IMR-90 (cell line): ENCODE measurements around the gene ZNF277. TPM values are rescaled to one million over a fixed set of nuclear protein-coding genes. Genes with fewer than 3 reads are reported as not detected.
A peak's percentile ranks its signal among the peaks of the same experiment; 100 is the strongest.

Experiments used
- ATAC-seq: fragments of 200-7000 bp; cut with Tn5 transposase; 2 replicates; pipeline ENCODE4 v1.9.1; 2020; ENCODE audit warnings: low read depth, mild to moderate bottlenecking, moderate library complexity
- BruUV-seq: library from RNA; stranded (reverse); fragments of 400-500 nt; replicated peaks from 2 replicates; lab custom pipeline; 2021; lab: Mats Ljungman, UMichigan
- CTCF ChIA-PET: fragments of 300-600 bp; formaldehyde crosslinking; extraction: SDS; loops from one replicate; lab custom pipeline; 2021; ENCODE audit warnings: antibody characterized with exemption; lab: Yijun Ruan, JAX
- POLR2A ChIA-PET: fragments of 300-600 bp; sonication (Branson Sonifier 250); formaldehyde crosslinking; loops from one replicate; lab custom pipeline; 2022; ENCODE audit warnings: antibody characterized with exemption; ENCODE audit not compliant: unreplicated experiment; lab: Charles Lee
- DNase-seq: peaks from one replicate; pipeline ENCODE4 v3.0.0; 2013
- H2AFZ ChIP-seq: replicated peaks from 2 replicates; pipeline ENCODE3; 2013; ENCODE audit warnings: low read length, mild to moderate bottlenecking; ENCODE audit not compliant: poor library complexity
- H2AK5ac ChIP-seq: 2 replicates; pipeline ENCODE4 v1.6.1; 2013; ENCODE audit warnings: low read depth, low read length, inconsistent platforms
- H2AK9ac ChIP-seq: replicated peaks from 2 replicates; pipeline ENCODE3; 2013; ENCODE audit warnings: mild to moderate bottlenecking, low read depth, low read length, moderate library complexity; ENCODE audit not compliant: poor library complexity
- H2BK120ac ChIP-seq: 2 replicates; pipeline ENCODE4 v1.6.1; 2013; ENCODE audit warnings: low read depth, low read length, inconsistent platforms
- H2BK15ac ChIP-seq: 3 replicates; pipeline ENCODE4 v1.6.1; 2013; ENCODE audit warnings: low read depth, low read length, inconsistent platforms
- H2BK20ac ChIP-seq: 2 replicates; pipeline ENCODE4 v1.6.1; 2013; ENCODE audit warnings: low read depth, mild to moderate bottlenecking, inconsistent platforms, low read length, moderate library complexity
- H2BK5ac ChIP-seq: 2 replicates; pipeline ENCODE4 v1.6.1; 2013; ENCODE audit warnings: mild to moderate bottlenecking, low read depth, low read length, inconsistent platforms; ENCODE audit not compliant: poor library complexity, severe bottlenecking
- H3K14ac ChIP-seq: replicated peaks from 2 replicates; pipeline ENCODE4 v1.6.1; 2013; ENCODE audit warnings: low read depth, low read length, inconsistent platforms
- H3K18ac ChIP-seq: 2 replicates; pipeline ENCODE4 v1.6.1; 2013; ENCODE audit warnings: low read depth, low read length, control low read depth
- H3K23ac ChIP-seq: 2 replicates; pipeline ENCODE4 v1.6.1; 2013; ENCODE audit warnings: low read depth, low read length, inconsistent platforms
- H3K27ac ChIP-seq: 2 replicates; pipeline ENCODE4 v1.5.1; 2013; ENCODE audit warnings: mild to moderate bottlenecking, control low read depth, low read length; ENCODE audit not compliant: insufficient read depth
- H3K27me3 ChIP-seq: 2 replicates; pipeline ENCODE4 v1.6.1; 2013; ENCODE audit warnings: low read length; ENCODE audit not compliant: control insufficient read depth, insufficient read depth
- H3K36me3 ChIP-seq: 2 replicates; pipeline ENCODE4 v1.6.1; 2013; ENCODE audit warnings: low read length, mixed read lengths; ENCODE audit not compliant: control insufficient read depth, insufficient read depth
- H3K4ac ChIP-seq: 2 replicates; pipeline ENCODE4 v1.6.1; 2013; ENCODE audit warnings: low read depth, low read length, inconsistent platforms
- H3K4me1 ChIP-seq: 2 replicates; pipeline ENCODE4 v1.6.1; 2013; ENCODE audit warnings: low read length, mixed read lengths; ENCODE audit not compliant: control insufficient read depth, insufficient read depth
- H3K4me2 ChIP-seq: 2 replicates; pipeline ENCODE4 v1.6.1; 2013; ENCODE audit warnings: low read depth, mild to moderate bottlenecking, control low read depth, low read length, moderate library complexity
- H3K4me3 ChIP-seq: 2 replicates; pipeline ENCODE4 v1.5.1; 2013; ENCODE audit warnings: low read depth, mild to moderate bottlenecking, control low read depth, low read length, moderate library complexity; ENCODE audit not compliant: insufficient read depth
- H3K56ac ChIP-seq: 2 replicates; pipeline ENCODE4 v1.6.1; 2013; ENCODE audit warnings: low read length, inconsistent platforms; ENCODE audit not compliant: insufficient read depth; ENCODE audit errors: extremely low read depth
- H3K79me1 ChIP-seq, 2 experiments: 2 replicates each; pipeline ENCODE4 v1.6.1; 2013; ENCODE audit warnings: low read length in 2 of 2, inconsistent platforms in 1 of 2, low read depth in 1 of 2
- H3K9ac ChIP-seq: 2 replicates; pipeline ENCODE4 v1.6.1; 2013; ENCODE audit warnings: low read depth, low read length, control low read depth
- H3K9me1 ChIP-seq: 2 replicates; pipeline ENCODE4 v1.6.1; 2013; ENCODE audit warnings: low read length, inconsistent platforms; ENCODE audit not compliant: insufficient read depth
- H3K9me3 ChIP-seq: 2 replicates; pipeline ENCODE4 v1.6.1; 2013; ENCODE audit warnings: low read length; ENCODE audit not compliant: control insufficient read depth, insufficient read depth
- H4K20me1 ChIP-seq: 2 replicates; pipeline ENCODE4 v1.6.1; 2013; ENCODE audit warnings: low read length, inconsistent platforms; ENCODE audit not compliant: insufficient read depth
- H4K5ac ChIP-seq: 2 replicates; pipeline ENCODE4 v1.6.1; 2013; ENCODE audit warnings: mild to moderate bottlenecking, low read depth, low read length, control low read depth
- H4K8ac ChIP-seq, 2 experiments: 2 replicates each; pipeline ENCODE4 v1.6.1; 2013; ENCODE audit warnings: low read depth in 2 of 2, low read length in 2 of 2, control low read depth in 1 of 2, inconsistent platforms in 1 of 2
- H4K91ac ChIP-seq: 2 replicates; pipeline ENCODE4 v1.6.1; 2013; ENCODE audit warnings: low read depth, low read length, inconsistent platforms; ENCODE audit not compliant: insufficient read depth
- CEBPB ChIP-seq: IDR thresholded peaks from 2 replicates; pipeline ENCODE4 v1.6.1; 2012; ENCODE audit warnings: low read depth, low read length, improper control_type of control experiment
- FOS ChIP-seq: fragments of 150-350 bp; IDR thresholded peaks from 2 replicates; pipeline ENCODE4 v1.6.1; 2016; ENCODE audit warnings: low read depth, low read length
- NFE2L2 ChIP-seq: fragments of 150-350 bp; IDR thresholded peaks from 2 replicates; pipeline ENCODE4 v1.6.1; 2016; ENCODE audit warnings: low read depth, mild to moderate bottlenecking, low read length
- RCOR1 ChIP-seq: IDR thresholded peaks from 2 replicates; pipeline ENCODE4 v1.6.1; 2012; ENCODE audit warnings: mild to moderate bottlenecking, low read length, improper control_type of control experiment; ENCODE audit not compliant: insufficient replicate concordance
- WGBS, 2 experiments: methylation state at CpG; one replicate each; pipeline versions ENCODE4 v1.1.5 to v1.1.7; 2013; ENCODE audit warnings: missing lambda C conversion rate in 2 of 2; ENCODE audit not compliant: insufficient read length in 1 of 2; ENCODE audit errors: extremely low coverage in 2 of 2; 5-methylcytosine and 5-hydroxymethylcytosine counted together
- dilution Hi-C: fragments of 300-500 bp; cut with HindIII; formaldehyde crosslinking; loops from one replicate; pipeline ENCODE4 v1.14.3; 2018; ENCODE audit warnings: low sequenced_read_pairs; ENCODE audit not compliant: unreplicated experiment
- in situ Hi-C: fragments of 300-500 bp; cut with MboI; formaldehyde crosslinking; loops from 3 replicates; pipeline ENCODE4 v1.14.3; 2019; ENCODE audit warnings: low sequenced_read_pairs, inconsistent platforms, mixed read lengths
- intact Hi-C: fragments of 100-400 bp; cut with micrococcal nuclease; formaldehyde crosslinking; loops from 2 replicates; pipeline ENCODE4 v1.10.0; 2022
- polyA plus RNA-seq, 3 experiments: library from polyadenylated mRNA; depleted of rRNA; stranded (reverse); fragments of >200 nt; gene quantifications; 2 replicates each; pipeline ENCODE4 v1.2.3, GENCODE V29; 2012; ENCODE audit warnings: low replicate concordance in 1 of 3
- total RNA-seq: library from RNA; depleted of rRNA; stranded (reverse); fragments of >200 nt; gene quantifications from 2 replicates; pipeline ENCODE4 v1.2.3, GENCODE V29; 2012

The ZNF277 gene
- total and polyA plus RNA-seq, 2 of the 4 experiments (the other 2 are of a cell fraction): 7.3 to 21.3 TPM

GRCh38 chr7:112160130-112160770, 46.2 kb upstream of the ZNF277 start:
- in situ Hi-C loops: no loop called here
- Histone ChIP-seq H2AFZ (no peak overlapping the region), H2BK120ac (no peak overlapping the region), H3K4ac (no peak overlapping the region), H3K4me1 (peaks cover 6% of the 10 kb centered on the region), H3K9me3 (no peaks in the 10 kb centered on the region), H3K14ac (no peak overlapping the region), H2AK5ac (no peak overlapping the region), H2BK5ac (no peak overlapping the region), H4K20me1 (no peaks in the 10 kb centered on the region), H3K79me1 (peaks cover 15 to 27% of the 10 kb centered on the region in 2 experiments), H2BK15ac (no peak overlapping the region), H3K9me1 (peaks cover 16% of the 10 kb centered on the region), H3K27ac (no peak overlapping the region), H3K23ac (no peak overlapping the region), H3K18ac (no peak overlapping the region), H3K27me3 (no peaks in the 10 kb centered on the region), H4K91ac (no peak overlapping the region), H3K4me3 (no peak overlapping the region), H4K8ac (no peak overlapping the region), H3K56ac (no peak overlapping the region), H2BK20ac (no peak overlapping the region), H3K9ac (no peak overlapping the region), H3K36me3 (no peaks in the 10 kb centered on the region), H4K5ac (no peak overlapping the region), H2AK9ac (no peak overlapping the region), H3K4me2 (peak overlapping the region; percentile 50)
- DNase-seq (peak; percentile 61), ATAC-seq (peak; percentile 85)
- 33% methylated on average over 1 of the region's 2 CpGs; no CpG with 5 or more reads in 1 of the 2 experiments for WGBS, 2 experiments
- TF ChIP-seq CEBPB (no peak), RCOR1 (no peak), FOS (peak; percentile 54), NFE2L2 (no peak)
- BruUV-seq: no TSS peak
- CTCF ChIA-PET: interaction anchor here (1.2 kb wide), 1 partner anchor 16 kb away, joined by 4 read pairs; no protein-coding TSS in a partner anchor
- dilution Hi-C loops: no loop called here
- POLR2A ChIA-PET: no interaction called here
- intact Hi-C loops: loop anchor here (5.0 kb wide), 1 partner anchor 43 kb away; no protein-coding TSS in a partner anchor
